ENCODE measurements around the gene AKR1B1. TPM values are rescaled to one million over a fixed set of nuclear protein-coding genes. Genes with fewer than 3 reads are reported as not detected.
"Not testable (repeated sequence)": the region's sequence is repeated elsewhere in the genome, so short reads cannot be mapped to it uniquely, and the experiment has no call there.

AKR1B1 gene
- 142 and 151 TPM in 2 replicates for total RNA-seq (2012; rRNA removed)

DNA sequence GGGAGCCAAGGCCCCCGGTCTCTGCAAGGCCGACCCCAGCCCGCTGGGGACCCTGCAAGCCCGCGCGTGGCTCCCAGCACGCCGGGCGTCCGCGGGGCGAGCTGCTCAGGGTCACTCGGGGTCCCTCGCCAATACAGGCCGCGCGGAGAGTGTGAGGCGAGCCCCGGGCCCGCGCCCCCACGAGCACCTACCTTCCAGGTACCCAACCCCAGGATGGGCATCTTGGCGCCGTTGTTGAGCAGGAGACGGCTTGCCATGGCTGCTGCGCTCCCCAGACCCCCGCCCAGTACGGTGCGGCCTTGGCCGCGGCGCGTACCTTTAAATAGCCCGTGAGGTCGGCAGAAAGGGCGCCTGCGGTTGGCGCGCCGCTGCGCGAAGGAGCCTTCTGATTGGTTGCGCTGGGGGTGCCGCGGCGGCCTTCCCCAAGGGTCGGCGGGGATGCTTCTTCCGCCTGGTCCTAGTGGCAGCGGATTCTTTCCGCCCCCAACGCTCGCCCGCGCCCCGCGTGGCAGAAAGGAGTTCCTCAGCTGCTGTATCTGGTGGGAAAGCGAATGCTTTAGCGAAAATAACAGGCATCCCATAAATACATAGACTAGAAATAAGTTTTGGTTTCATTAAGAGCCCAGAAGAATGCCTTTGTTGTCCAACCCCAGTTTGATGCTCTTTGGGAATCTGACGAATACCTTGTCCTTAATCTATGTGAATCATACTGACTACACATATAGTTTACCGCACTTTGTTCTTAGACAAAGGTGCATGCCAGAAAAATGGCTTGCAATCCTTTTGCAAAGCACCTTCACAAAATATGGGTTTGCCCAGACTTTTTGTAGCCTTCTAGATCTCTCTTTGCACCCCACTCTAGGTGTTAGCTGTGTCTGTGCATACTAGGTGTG lies at the start of gene AKR1B1:
Gene AKR1B1 (minus strand): TSS at position 295 of the 893 bp plus-strand sequence. CDS start 38 bp downstream, at position 257.
- H3K4me1 ChIP-seq (ENCODE audit: control insufficient read depth, insufficient read depth, low read length), result peaks cover 38% of the 10 kb centered on the region
- H3K4me2 ChIP-seq (ENCODE audit: low read length), result peak within 1 kb of the TSS; percentile 98
- no peaks in the 10 kb centered on the region for H3K27me3 ChIP-seq (ENCODE audit: control insufficient read depth, insufficient read depth, low read length)
- peak within 1 kb of the TSS; percentile 97 for H3K4me3 ChIP-seq (ENCODE audit: low read length)
- H3K9me3 ChIP-seq (replicated peaks; ENCODE audit: low read length), result no peaks in the 10 kb centered on the region
- peaks cover 3% of the 10 kb centered on the region for H3K36me3 ChIP-seq (ENCODE audit: insufficient read depth, low read length)
- peak within 1 kb of the TSS; percentile 85 for H3K9ac ChIP-seq (ENCODE audit: low read depth, low read length)

DNA sequence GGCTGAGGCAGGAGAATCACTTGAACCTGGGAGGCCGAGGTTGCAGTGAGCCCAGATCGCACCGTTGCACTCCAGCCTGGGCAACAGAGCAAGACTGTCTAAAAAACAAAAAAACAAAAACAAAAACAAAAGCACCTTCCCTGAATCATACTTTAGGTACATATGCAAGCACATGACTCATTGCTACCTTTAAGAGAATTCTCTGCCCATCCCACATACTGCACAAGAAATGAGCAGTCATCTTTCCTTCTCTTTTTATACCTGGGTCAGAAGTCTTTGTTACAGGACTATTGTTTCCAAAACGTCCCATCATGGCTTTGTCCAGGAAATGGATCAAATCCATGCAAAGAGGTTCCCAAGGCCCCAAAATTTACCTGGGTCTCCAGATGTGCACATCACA lies 47.0 kb upstream of the AKR1B1 start:
- H3K9ac ChIP-seq (ENCODE audit: low read depth, low read length), result no peak overlapping the region
- H3K36me3 ChIP-seq (ENCODE audit: insufficient read depth, low read length), result no peaks in the 10 kb centered on the region
- H3K27me3 ChIP-seq (ENCODE audit: control insufficient read depth, insufficient read depth, low read length), result no peaks in the 10 kb centered on the region
- H3K4me1 ChIP-seq (ENCODE audit: control insufficient read depth, insufficient read depth, low read length), result peaks cover 13% of the 10 kb centered on the region
- no peak overlapping the region for H3K4me3 ChIP-seq (ENCODE audit: low read length)
- H3K9me3 ChIP-seq (replicated peaks; ENCODE audit: low read length), result no peaks in the 10 kb centered on the region
- no peak overlapping the region for H3K4me2 ChIP-seq (ENCODE audit: low read length)

DNA sequence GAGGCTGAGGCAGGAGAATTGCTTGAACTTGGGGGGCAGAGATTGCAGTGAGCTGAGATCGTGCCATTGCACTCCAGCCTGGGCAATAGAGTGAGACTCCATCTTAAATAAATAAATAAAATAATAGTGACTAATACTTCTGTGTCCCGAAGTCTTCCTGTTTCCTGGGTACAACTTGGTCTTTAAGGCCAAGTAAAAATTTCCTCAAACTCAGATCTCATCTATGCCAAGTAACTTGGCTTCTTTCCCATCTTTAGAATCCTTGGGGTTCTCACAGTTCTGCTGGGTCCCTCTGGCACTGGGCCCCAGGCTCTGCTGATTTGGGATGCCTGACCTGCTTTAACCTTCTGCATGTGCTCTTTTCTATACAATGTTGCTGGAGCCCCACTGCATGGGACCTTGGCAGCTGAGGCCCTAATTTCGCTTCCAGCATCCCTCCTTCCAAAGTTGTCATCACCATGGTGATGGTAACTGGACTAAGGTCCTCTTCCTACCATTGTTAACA lies 45.8 kb upstream of the AKR1B1 start:
- no peaks in the 10 kb centered on the region for H3K27me3 ChIP-seq (ENCODE audit: control insufficient read depth, insufficient read depth, low read length)

DNA sequence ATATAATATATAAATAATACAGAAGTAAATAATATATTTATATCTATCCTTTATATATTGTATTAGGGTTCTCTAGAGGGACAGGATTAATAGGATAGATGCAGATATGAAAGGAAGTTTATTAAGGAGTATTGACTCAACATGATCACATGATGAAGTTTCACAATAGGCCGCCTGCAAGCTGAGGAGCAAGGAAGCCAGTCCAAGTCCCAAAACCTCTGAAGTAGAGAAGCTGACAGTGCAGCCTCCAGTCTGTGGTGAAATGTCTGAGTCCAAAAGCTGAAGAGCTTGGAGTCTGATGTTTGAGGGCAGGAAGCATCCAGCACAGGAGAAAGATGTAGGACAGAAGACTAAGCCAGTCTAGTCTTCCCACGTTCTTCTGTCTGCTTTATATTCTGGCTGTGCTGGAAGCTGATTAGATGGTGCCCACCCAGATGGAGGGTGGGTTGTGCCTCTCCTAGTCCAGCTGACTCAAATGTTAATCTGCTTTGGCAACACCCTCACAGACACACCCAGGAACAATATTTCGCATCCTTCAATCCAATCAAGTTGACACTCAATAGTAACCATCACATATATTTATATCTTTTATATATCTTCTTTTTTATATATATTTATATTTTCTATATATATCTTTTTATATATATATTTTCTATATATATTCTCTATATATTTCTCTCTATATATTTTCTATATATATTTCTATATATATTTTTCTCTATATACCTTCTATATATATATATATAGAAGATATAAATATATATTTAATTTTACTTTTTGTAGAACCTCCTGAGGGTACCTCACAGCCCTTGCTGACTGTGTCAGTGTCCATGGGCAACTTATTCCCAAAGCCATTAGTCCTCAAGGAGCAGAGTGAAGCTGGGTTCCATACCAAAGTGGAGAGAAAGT lies 43.8 kb upstream of the AKR1B1 start:
- H3K27me3 ChIP-seq (ENCODE audit: control insufficient read depth, insufficient read depth, low read length), result no peaks in the 10 kb centered on the region
- H3K4me3 ChIP-seq (ENCODE audit: low read length), result no peak overlapping the region
- H3K4me2 ChIP-seq (ENCODE audit: low read length), result peak overlapping the region; percentile 26
- no peaks in the 10 kb centered on the region for H3K9me3 ChIP-seq (replicated peaks; ENCODE audit: low read length)
- H3K4me1 ChIP-seq (ENCODE audit: control insufficient read depth, insufficient read depth, low read length), result peaks cover 13% of the 10 kb centered on the region
- H3K36me3 ChIP-seq (ENCODE audit: insufficient read depth, low read length), result no peaks in the 10 kb centered on the region
- H3K9ac ChIP-seq (ENCODE audit: low read depth, low read length), result no peak overlapping the region

More for the DNA sequence above, 45.8 kb upstream of the AKR1B1 start:
- peaks cover 13% of the 10 kb centered on the region for H3K4me1 ChIP-seq (ENCODE audit: control insufficient read depth, insufficient read depth, low read length)
- H3K4me2 ChIP-seq (ENCODE audit: low read length), result no peak overlapping the region
- H3K4me3 ChIP-seq (ENCODE audit: low read length), result no peak overlapping the region
- H3K9me3 ChIP-seq (replicated peaks; ENCODE audit: low read length), result no peaks in the 10 kb centered on the region
- no peak overlapping the region for H3K9ac ChIP-seq (ENCODE audit: low read depth, low read length)
- no peaks in the 10 kb centered on the region for H3K36me3 ChIP-seq (ENCODE audit: insufficient read depth, low read length)

DNA sequence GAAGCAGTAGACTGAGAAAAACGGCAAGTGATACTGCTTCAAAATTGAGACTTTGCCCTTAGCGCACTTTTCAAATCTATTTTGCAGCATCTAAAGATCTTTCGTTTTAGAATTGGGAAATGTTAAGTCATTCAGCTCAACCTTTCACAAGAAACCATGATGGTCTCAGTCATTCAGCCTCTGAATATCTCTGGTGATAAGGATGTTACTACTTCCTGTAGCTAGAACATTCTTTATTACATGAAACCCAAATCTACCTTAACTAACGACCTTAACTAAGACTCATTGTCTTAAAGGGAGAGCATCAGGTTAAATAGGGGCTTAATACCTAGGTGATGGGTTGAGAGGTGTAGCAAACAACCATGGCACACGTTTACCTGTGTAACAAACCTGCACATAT lies 42.1 kb upstream of the AKR1B1 start:
- Histone ChIP-seq H3K4me2 (ENCODE audit: low read length) (no peak overlapping the region), H3K36me3 (ENCODE audit: insufficient read depth, low read length) (no peaks in the 10 kb centered on the region), H3K9ac (ENCODE audit: low read depth, low read length) (no peak overlapping the region), H3K4me3 (ENCODE audit: low read length) (no peak overlapping the region), H3K9me3 (replicated peaks; ENCODE audit: low read length) (no peaks in the 10 kb centered on the region), H3K27me3 (ENCODE audit: control insufficient read depth, insufficient read depth, low read length) (no peaks in the 10 kb centered on the region), H3K4me1 (ENCODE audit: control insufficient read depth, insufficient read depth, low read length) (peaks cover 13% of the 10 kb centered on the region)

DNA sequence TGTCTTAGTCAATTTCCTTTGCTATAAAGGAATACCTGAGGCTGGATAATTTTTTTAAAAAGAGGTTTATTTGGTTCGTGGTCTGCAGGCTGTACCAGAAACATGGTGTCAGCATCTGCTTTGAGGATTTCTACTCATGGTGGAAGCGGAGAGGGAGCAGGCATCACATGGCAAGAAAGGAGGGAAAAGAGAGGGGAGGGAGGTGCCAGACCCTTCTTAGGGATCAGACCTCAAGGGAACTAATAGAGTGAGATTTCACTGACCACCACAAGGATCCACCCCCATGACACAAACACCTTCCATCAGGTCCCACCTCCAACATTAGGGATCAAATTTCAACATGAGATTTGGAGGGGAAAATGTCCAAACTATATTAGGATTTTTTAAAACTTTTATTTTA lies 41.5 kb upstream of the AKR1B1 start:
- Histone ChIP-seq H3K36me3 (ENCODE audit: insufficient read depth, low read length) (no peaks in the 10 kb centered on the region), H3K4me1 (ENCODE audit: control insufficient read depth, insufficient read depth, low read length) (peaks cover 13% of the 10 kb centered on the region), H3K4me2 (ENCODE audit: low read length) (no peak overlapping the region), H3K27me3 (ENCODE audit: control insufficient read depth, insufficient read depth, low read length) (no peaks in the 10 kb centered on the region), H3K9ac (ENCODE audit: low read depth, low read length) (no peak overlapping the region), H3K9me3 (replicated peaks; ENCODE audit: low read length) (no peaks in the 10 kb centered on the region), H3K4me3 (ENCODE audit: low read length) (no peak overlapping the region)

DNA sequence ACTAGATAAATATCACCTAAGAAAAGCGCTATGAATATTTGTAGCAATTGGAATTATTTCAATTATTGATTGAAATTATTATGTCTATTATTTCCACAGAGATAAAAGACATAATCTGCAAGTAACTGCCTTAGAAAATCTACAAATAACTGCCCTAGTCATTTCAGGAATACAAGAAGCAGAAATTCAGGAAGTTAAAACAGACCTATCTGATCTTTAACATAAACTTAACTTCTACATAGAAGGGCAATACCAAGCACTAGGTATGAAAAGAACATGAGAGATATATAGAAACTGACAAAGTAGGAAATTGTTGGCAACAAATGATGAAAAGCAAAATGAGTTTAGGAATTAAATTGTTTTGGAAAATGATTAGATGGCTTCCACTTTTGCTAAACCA lies 36.6 kb upstream of the AKR1B1 start:
- Histone ChIP-seq H3K9me3 (replicated peaks; ENCODE audit: low read length) (no peaks in the 10 kb centered on the region), H3K4me1 (ENCODE audit: control insufficient read depth, insufficient read depth, low read length) (no peaks in the 10 kb centered on the region), H3K4me2 (ENCODE audit: low read length) (no peak overlapping the region), H3K4me3 (ENCODE audit: low read length) (no peak overlapping the region), H3K9ac (ENCODE audit: low read depth, low read length) (no peak overlapping the region), H3K27me3 (ENCODE audit: control insufficient read depth, insufficient read depth, low read length) (no peaks in the 10 kb centered on the region), H3K36me3 (ENCODE audit: insufficient read depth, low read length) (no peaks in the 10 kb centered on the region)

DNA sequence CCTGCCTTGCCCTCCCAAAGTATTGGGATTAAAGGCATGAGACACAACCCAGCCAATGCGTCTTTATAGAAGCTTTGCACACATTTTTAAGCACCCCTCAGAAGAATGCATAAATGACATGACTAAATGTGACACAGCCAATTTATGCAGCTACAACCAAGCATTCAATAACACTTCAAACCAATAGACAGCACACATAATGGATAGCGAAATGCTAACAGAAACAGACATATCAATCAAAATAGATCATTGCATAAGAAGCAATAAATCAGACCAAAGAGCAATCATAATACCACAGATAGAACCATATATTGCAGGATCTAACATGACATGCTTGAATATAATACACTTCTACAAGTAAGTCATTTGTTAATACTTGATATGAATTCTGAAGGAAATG lies 34.2 kb upstream of the AKR1B1 start:
- H3K27me3 ChIP-seq (ENCODE audit: control insufficient read depth, insufficient read depth, low read length), result no peaks in the 10 kb centered on the region
- H3K36me3 ChIP-seq (ENCODE audit: insufficient read depth, low read length), result no peaks in the 10 kb centered on the region
- no peaks in the 10 kb centered on the region for H3K4me1 ChIP-seq (ENCODE audit: control insufficient read depth, insufficient read depth, low read length)
- H3K9me3 ChIP-seq (replicated peaks; ENCODE audit: low read length), result no peaks in the 10 kb centered on the region
- H3K9ac ChIP-seq (ENCODE audit: low read depth, low read length), result no peak overlapping the region
- no peak overlapping the region for H3K4me3 ChIP-seq (ENCODE audit: low read length)
- no peak overlapping the region for H3K4me2 ChIP-seq (ENCODE audit: low read length)

DNA sequence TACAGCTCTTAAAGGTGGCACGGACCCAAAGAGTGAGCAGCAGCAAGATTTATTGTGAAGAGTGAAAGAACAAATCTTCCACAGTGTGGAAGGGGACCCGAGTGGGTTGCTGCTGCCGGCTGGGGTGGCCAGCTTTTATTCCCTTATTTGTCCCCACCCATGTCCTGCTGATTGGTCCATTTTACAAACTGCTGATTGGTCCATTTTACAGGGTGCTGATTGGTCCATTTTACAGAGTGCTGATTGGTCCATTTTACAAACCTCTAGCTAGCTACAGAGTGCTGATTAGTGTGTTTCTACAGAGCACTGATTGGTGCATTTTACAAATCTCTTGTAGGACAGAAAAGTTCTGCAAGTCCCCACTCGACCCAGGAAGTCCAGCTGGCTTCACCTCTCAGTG lies 28.8 kb upstream of the AKR1B1 start:
- not testable (repeated sequence) for H3K9me3 ChIP-seq (replicated peaks; ENCODE audit: low read length); H3K4me1 ChIP-seq (ENCODE audit: control insufficient read depth, insufficient read depth, low read length); H3K4me3 ChIP-seq (ENCODE audit: low read length); H3K4me2 ChIP-seq (ENCODE audit: low read length); H3K9ac ChIP-seq (ENCODE audit: low read depth, low read length); H3K36me3 ChIP-seq (ENCODE audit: insufficient read depth, low read length); H3K27me3 ChIP-seq (ENCODE audit: control insufficient read depth, insufficient read depth, low read length)

DNA sequence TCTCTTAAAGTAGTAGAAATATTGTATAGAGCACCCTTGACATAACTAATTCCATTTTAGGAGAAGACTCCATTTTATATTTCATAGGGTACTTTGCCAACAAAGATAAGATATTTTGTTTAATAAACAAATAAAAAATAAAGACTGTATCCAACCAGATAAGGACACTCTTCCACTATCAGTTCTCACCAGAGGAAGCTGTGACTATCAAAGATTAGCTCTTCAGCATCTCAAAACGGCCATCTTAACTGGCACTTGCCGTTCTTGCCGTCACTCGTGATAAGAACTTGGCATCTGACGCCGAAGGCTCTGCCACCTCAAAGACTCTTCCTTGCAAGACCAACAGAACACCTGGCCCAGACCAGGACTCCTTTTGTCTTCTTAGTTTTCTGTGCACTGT lies 26.3 kb upstream of the AKR1B1 start:
- no peaks in the 10 kb centered on the region for H3K27me3 ChIP-seq (ENCODE audit: control insufficient read depth, insufficient read depth, low read length)
- H3K9me3 ChIP-seq (replicated peaks; ENCODE audit: low read length), result no peaks in the 10 kb centered on the region
- H3K4me3 ChIP-seq (ENCODE audit: low read length), result no peak overlapping the region
- no peaks in the 10 kb centered on the region for H3K36me3 ChIP-seq (ENCODE audit: insufficient read depth, low read length)
- H3K4me2 ChIP-seq (ENCODE audit: low read length), result no peak overlapping the region
- H3K4me1 ChIP-seq (ENCODE audit: control insufficient read depth, insufficient read depth, low read length), result peaks cover 12% of the 10 kb centered on the region
- H3K9ac ChIP-seq (ENCODE audit: low read depth, low read length), result no peak overlapping the region

DNA sequence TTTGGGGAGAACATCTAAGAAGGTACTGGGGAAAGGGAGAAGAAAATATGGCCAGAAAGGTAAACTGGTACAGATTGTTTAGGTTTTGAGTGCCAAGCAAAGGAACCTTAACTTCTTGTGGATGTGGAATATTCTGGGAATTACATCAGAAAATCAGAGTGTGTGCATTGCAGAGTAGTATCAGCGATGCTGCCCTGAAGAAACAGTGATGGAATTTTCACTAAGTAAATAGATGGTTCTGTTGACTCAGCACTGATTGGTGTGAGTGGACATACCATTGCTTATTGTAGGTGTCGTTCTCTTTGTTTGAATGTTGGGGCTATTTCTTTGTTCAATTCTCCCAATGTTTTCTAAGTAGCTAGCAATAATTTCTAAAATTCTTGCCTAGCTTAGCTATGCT lies 24.4 kb upstream of the AKR1B1 start:
- Histone ChIP-seq H3K36me3 (ENCODE audit: insufficient read depth, low read length) (no peaks in the 10 kb centered on the region), H3K4me2 (ENCODE audit: low read length) (no peak overlapping the region), H3K9ac (ENCODE audit: low read depth, low read length) (no peak overlapping the region), H3K4me3 (ENCODE audit: low read length) (no peak overlapping the region), H3K4me1 (ENCODE audit: control insufficient read depth, insufficient read depth, low read length) (peaks cover 13% of the 10 kb centered on the region), H3K9me3 (replicated peaks; ENCODE audit: low read length) (no peaks in the 10 kb centered on the region), H3K27me3 (ENCODE audit: control insufficient read depth, insufficient read depth, low read length) (no peaks in the 10 kb centered on the region)

All from skeletal muscle satellite cell (primary cell).